KG1 (cell line): ENCODE results near the gene SHROOM2.
"Not testable (repeated sequence)": the region's sequence is repeated elsewhere in the genome, so short reads cannot be mapped to it uniquely, and the experiment has no call there.

Source experiments
- DNase-seq: peaks from one replicate; lab custom pipeline; 2025; lab: John Stamatoyannopoulos, UW

SHROOM2 gene, protein sequence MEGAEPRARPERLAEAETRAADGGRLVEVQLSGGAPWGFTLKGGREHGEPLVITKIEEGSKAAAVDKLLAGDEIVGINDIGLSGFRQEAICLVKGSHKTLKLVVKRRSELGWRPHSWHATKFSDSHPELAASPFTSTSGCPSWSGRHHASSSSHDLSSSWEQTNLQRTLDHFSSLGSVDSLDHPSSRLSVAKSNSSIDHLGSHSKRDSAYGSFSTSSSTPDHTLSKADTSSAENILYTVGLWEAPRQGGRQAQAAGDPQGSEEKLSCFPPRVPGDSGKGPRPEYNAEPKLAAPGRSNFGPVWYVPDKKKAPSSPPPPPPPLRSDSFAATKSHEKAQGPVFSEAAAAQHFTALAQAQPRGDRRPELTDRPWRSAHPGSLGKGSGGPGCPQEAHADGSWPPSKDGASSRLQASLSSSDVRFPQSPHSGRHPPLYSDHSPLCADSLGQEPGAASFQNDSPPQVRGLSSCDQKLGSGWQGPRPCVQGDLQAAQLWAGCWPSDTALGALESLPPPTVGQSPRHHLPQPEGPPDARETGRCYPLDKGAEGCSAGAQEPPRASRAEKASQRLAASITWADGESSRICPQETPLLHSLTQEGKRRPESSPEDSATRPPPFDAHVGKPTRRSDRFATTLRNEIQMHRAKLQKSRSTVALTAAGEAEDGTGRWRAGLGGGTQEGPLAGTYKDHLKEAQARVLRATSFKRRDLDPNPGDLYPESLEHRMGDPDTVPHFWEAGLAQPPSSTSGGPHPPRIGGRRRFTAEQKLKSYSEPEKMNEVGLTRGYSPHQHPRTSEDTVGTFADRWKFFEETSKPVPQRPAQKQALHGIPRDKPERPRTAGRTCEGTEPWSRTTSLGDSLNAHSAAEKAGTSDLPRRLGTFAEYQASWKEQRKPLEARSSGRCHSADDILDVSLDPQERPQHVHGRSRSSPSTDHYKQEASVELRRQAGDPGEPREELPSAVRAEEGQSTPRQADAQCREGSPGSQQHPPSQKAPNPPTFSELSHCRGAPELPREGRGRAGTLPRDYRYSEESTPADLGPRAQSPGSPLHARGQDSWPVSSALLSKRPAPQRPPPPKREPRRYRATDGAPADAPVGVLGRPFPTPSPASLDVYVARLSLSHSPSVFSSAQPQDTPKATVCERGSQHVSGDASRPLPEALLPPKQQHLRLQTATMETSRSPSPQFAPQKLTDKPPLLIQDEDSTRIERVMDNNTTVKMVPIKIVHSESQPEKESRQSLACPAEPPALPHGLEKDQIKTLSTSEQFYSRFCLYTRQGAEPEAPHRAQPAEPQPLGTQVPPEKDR (N-terminal part only)

DNA sequence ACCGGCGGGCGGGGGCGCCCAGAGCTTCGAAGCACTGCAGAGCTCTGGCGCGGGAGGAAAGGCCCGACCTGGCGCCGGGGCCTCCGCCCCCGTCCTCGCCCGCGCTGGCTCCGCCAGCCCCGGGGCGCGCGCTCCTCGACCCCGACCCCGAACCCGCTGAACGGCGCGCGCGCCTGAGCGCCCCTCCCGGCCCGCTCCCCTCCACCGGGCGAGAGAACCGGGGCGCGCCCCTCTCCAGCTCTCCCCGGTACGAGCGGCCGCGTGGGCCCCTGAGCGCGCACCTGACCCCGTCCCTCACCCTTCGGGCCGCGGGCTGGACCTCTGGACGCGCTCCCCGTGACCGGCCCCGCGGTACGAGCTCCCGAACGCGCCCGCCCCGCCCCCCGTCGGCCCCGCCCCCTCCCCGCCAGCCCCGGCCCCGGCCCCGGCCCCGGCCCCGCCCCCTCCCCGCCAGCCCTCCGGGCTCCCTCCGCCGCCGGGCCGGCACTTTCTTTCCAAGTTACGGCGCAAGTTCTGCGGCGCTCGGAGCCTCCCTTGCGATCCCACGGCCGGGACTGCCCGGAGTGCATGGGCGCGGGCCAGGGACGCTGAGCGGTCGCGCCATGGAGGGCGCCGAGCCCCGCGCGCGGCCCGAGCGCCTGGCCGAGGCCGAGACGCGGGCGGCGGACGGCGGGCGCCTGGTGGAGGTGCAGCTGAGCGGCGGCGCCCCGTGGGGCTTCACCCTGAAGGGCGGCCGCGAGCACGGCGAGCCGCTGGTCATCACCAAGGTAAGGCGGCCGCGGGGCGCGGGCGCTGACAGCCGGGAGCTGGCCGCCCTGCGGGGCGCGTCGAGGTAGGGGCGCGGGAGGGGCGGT, at the start of gene SHROOM2:
SHROOM2 (plus strand) TSS at position 486 of the 854 bp plus-strand sequence; CDS start at position 603, 117 bp downstream.
- no peak for DNase-seq

DNA sequence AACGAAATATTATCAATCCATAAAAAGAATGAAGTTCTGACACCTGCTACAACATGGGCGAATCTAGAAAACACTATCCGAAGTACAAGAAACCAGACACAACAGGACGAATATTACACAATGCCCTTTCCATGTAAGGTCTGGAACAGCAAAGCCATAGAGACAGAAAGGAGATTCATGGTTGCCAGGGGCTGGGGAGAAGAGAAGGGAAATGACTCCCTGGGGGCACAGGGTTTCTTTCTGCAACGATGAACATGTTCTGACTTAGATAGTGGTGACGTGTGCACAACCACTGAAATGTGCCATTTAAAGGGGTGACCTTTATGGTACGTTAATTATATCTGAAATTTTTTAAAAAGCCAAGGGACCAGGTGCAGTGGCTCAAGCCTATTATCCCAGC, 48.9 kb upstream of the SHROOM2 start:
- DNase-seq = no peak

DNA sequence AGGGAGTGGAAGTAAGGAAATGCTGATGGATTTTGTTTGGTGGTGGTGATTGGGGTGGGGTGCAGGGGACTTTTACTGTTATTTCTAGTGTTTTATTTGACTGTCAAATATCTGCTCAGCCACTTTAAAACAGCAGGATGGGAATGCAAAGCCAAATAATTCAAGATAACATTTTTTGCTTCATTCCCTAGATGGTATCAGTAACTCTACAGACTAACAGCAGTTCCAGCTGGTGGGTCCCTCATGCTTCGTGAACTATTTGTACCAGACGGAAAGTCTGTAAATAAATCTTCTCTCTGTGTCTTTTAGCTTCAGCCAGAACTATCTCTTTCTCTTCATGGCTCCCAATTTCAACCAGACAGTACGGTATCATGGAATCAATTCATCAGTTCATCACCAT, 48.1 kb upstream of the SHROOM2 start:
- no peak for DNase-seq

DNA sequence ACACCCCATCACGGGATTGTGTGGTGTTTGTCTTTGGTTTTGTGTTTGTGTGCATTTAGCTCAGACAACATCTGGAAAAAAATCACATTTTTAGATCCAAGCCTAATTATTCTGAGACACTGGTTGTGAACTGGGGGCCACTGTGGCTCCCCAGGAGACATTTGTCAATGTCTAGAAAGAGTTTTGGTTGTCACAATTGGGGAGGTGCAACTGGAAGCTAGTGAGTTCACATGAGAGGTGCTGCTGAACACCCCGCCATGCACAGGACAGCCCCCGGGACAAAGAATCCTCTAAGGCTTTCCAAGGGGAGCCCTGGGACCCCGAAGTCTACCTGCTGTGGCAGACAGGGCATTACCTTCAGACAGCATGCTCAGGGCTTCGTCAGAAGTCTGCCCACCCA, 47.1 kb upstream of the SHROOM2 start:
- DNase-seq = no peak

DNA sequence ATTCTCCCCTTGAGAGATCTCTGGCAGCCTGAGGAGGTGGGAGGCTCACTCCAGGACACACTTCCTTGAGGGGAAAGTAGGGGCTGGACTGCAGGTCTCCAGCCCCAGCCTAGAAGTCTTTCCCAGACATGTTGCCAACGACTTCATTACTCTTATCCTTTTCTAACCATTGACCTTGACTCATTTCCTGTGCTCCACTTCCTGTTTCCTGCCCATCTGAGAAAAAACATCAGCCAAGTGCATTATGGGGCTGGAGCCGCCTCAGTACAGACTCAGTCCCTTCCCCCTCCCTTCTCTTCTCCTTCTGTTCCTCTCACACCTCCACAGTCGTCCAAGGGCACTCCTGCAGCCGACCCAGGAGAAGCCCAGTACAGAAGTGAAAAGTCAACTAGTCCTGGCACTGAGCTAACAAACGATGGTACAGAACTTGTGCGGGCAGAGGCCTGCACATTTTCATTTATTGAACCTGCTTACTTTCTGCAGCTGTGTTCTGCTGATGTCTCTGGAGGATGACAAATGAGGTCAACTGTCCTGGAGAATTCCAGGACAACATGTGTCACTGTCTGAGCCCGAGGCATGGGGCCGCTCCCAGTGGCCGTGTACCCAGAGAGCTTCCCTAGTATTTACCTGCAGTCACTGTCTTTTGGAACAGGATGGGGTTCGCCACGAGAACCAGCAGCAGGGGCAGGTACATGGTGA, 40.7 kb upstream of the SHROOM2 start:
- DNase-seq = peak; percentile 4

DNA sequence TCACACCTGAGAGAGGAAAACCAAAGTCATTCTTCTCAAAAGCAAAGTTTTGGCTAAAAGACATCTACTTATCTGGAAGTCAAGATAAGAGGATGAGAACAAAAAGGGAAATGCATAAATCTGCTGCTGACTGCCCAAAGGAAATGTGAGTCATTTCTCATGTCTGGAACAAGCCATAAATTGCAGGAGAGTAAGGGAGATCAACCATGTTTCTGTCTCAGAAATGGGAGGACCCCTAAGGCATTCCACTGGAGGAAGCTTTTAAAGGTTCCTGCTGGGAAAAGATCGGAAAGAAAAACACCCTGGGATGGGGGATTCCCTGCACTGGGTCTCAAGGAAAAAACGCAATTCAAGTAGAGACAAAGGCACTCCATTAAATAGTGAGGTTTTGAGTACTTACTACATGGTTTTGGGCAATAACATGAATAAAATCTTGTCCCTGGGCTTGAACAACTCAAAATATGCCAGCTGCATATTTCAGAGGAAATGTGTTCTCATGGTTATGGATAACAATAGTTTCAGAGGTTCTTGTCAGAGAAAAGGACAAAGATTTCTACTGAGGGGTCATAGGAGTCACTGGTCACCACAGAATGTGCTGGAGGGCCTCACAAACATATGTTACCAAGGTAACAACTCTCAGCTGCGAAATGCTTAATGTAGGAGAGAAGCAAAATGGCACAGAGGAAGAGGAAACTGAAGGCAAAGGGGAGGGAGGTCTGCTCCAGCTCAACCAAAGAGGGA, 39.9 kb upstream of the SHROOM2 start:
- peak; percentile 4 for DNase-seq

DNA sequence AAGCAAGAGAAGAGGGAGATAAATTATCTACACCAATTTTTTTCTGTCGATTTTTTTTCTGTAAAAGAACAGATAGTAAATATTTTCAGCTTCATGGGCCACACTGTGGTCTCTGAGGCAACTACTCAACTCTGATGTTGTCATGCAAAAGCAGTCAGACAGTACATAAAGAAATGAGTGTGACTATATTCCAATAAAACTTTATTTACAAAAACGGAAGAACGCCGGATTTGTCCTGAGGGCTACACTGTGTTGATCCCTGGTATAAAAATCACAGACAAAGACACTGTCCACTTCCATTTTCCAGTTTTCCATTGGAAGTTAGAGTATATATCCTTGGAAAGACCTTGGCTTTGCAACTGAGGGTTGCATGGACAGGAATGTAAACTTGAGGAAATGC, 38.6 kb upstream of the SHROOM2 start:
- no peak for DNase-seq

DNA sequence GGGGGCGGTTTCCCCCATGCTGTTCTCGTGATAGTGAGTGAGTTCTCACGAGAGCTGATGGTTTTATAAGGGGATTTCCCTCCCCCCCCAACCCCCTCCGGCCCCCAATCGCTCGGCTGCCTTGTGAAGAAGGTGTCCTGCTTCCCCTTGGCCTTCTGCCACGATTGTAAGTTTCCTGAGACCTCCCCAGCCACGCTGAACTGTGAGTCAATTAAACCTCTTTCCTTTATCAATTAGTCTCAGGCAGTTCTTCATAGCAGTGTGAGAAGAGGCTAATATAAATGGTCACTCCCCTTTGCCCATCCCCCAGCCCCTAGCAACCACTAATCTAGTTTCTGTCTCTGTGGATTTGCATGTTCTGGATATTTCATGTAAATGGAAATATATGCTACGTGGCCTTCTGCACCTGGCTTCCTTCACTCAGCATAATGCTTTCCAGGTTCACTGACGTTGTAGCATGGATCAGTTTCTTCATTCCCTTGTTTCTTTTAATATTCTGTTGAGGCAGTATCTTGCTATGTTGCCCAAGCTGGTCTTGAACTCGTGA, 37.0 kb upstream of the SHROOM2 start:
- DNase-seq = no peak

DNA sequence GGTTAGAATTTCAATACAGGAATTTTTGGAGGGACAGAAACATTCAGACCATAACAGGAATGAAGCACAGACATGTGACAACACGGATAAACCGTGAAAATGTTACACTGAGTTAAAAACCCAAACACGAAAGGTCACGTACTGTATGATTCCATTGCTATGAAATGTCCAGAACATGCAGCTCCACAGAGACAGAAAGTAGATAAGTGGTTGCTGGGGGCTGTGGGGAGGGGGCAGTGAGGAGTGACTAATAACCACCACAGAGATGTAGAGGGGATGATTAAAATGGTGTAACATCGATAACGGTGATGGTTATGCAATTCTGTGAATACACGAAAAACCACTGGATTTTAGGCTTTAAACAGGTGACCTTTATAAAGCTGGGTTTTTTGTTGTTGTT, 28.9 kb upstream of the SHROOM2 start:
- DNase-seq = no peak

DNA sequence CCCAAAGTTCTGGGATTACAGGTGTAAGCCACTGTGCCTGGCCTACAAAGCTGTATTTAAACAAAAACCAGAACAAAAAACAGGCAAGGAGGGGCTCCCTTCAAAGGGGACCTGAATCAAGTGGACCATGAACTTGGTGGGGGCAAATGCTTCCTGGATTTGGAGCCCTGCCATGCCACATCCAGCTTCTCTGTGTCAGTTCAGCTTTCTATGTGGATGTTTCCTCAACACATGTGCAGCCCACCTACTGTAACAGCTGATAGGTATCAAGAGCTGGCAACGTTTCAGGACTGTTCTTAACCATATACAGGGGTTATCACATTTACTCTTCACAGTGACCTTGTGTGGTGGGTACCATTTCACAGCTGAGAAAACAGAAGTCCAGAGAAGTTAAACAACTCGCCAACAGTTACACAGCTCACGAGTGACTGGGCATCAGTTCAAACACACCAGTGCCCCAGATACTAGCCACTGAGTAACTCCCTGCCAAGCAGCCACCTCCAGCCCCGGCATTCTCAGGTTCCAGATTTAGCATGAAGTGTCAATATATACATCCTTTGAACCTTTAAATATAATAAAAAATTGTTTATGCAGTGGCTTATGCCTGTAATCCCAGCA, 28.1 kb upstream of the SHROOM2 start:
- DNase-seq = no peak

DNA sequence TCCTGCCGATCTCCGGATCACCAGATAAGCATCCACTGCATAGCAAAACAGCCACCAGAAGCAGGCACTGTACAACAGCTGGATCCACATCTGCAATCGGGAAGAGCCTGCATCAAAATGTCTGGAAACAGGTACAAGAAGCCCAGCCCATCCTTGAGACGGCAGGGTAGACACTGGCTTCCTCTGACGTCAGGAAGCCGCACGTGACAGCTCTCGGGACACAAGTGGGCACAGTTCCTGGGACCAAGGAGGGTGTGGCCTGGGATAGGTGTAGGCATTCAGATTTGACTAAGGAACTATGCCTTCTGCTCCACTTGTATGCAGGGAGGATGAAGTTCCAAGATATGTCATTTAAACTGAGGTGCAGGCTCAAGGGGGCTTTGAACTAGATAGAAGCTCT, 26.9 kb upstream of the SHROOM2 start:
- DNase-seq = no peak

DNA sequence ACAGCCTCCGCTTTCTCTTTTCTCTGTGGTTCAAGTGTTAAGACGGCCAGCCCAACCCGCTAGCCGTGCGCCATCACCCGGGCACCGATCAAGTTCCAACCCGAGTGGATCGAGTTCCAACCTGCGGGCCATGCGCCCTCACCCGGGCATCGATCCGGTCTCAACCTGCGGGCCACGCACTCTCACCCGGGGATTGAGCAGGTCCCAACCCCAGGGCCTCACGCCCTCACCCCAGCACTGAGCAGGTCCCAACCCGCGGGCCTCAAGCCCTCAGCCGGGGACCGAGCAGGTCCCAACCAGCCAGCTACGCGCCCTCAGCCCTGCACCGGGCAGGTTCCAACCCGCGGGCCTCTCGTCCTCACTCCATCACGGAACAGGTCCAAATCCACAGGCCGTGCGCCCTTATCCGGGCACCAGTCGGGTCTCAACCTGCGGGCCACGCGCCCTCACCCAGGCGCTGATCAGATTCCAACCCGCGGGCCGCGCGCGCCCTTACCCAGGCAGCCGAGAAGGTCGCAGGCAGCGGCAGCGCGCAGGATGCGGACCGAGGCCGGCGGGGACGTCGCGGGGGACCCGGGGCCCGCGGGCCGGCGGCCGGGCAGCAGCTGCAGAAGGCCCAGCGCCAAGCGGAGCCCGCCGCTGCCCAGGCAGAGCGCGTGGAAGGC, 21.0 kb upstream of the SHROOM2 start:
- no peak for DNase-seq

DNA sequence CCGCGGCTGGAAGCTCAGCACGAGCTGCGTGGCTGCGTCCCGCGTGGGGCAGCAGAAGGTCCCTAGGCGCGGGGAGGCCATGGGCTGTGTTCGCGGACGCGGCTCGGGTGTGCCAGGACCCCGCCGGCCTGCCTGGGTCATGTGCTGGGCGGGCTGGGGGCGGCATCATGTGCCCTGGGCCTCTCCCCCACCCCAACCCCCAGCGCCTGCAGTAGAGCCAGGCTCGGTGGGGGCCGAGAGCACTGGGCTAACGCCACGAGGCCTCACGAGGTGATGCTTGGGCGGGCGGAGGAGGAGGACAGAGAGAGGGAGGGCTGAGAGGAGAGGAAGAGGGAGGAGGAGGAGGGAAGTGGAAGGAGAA, 20.5 kb upstream of the SHROOM2 start, which contains the start of gene GPR143:
GPR143 (minus strand) TSS at position 111 of the 361 bp plus-strand sequence; CDS start at position 81, 30 bp downstream.
- no peak for DNase-seq

DNA sequence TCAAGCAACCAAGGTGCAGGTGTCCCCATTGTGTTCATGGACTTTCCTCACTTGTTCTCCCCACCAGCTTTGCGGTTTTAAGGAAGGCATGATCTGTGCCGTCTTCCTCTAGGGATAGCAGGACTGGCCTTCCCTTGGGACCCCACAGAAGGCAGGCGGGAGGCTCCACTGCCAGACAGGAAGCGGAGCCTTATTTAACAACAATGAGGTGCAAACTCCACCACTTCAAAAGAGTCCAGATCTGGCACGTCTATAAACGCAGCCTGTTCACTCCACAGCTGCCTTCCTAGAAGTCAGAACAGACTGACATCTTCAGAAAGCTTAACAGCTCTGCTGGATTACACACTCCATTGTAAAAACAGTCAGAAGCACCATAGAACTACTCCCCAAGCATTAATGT, 18.9 kb upstream of the SHROOM2 start:
- no peak for DNase-seq

DNA sequence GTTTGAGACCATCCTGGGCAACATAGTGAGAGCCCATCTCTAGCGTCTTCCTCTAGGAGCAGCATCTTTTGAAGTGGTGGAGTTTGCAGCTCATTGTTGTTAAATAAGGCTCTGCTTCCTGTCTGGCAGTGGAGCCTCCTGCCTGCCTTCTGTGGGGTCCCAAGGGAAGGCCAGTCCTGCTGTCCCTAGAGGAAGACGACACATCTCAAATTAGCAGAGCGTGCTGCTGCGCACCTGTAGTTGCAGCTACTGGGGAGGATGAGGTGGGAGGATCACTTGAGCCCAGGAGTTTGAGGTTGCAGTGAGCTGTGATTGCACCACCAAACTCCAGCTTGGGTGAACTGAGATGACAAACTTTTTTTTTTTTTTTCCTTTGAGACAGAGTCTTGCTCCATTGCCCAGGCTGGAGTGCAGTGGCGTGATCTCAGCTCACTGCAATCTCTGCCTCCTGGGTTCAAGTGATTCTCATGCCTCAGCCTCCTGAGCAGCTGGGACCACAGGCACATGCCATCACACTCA, 17.8 kb upstream of the SHROOM2 start:
- not testable (repeated sequence) for DNase-seq

DNA sequence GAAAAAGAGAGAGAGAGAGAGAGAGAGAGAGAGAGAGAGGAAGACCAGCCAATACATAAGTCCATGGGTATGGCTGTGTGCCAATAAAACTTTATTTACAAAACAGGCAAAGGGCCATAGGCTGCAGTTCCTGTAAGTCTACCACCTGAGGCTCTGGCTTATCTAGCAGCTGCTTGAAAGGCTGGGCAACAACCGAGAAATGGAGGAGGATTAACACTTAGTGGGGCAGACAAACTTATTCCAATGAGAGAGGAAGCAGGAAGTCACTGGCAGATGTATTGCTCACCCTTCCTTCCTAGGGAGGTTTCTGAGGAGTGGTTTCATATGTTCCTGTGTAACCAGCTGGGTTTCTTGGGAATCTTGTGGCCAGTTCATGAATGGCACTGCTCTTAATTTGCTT, 15.9 kb upstream of the SHROOM2 start:
- DNase-seq = no peak

DNA sequence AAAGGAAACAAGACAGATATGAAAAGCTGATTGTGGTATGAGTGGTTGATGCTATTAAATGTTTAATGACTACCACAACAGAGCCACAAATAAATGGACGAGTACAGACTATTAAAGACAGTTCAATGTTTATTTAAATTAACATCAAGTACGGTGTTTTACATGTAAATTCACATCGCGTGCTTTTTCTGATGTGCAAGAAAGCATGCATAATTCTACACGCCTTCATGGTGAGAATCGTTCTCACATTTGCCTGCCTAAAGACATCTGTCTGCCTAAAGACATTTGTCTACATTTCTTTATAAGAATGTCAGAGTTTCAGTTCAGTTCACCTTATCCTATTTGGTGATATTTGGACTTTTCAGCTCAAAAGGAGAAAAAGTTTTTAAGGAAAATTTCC, 13.3 kb upstream of the SHROOM2 start:
- DNase-seq = no peak

DNA sequence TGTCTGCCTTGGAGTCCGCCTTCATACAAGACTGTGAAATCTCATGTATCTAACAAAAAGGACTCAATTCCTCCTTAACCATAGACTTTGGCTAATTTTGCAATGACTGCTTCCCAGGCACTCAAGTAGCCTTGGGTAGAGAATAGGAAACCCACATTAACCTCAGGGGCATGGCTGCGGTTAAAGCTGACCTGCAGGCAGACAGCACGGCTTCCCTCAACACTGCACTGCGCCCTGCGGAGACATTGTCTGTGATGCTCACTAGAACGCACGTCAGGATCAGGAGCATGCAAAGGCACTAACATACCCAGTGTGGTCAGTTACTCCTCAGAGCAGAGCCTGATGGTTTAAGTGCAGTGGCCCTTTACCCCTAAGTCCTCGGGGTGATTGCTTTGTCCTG, 10.3 kb upstream of the SHROOM2 start:
- DNase-seq = peak; percentile 10
